PFSK-1 (cell line): ENCODE measurements around the gene PPP1R9A.

ENCODE experiments used
- FOXP2 ChIP-seq: optimal IDR thresholded peaks from 2 replicates; pipeline ENCODE3; 2011; ENCODE audit warnings: borderline replicate concordance, control low read depth, inconsistent platforms; ENCODE audit not compliant: insufficient read depth; ENCODE audit errors: extremely low read length, extremely low read depth
- POLR2AphosphoS5 ChIP-seq: IDR thresholded peaks from 2 replicates; pipeline ENCODE4 v1.6.1; 2012; ENCODE audit warnings: low read depth, mild to moderate bottlenecking, control low read depth, low read length, moderate library complexity
- SIN3A ChIP-seq: IDR thresholded peaks from 2 replicates; pipeline ENCODE4 v1.6.1; 2012; ENCODE audit warnings: mild to moderate bottlenecking, low read length, moderate library complexity, borderline replicate concordance; ENCODE audit not compliant: insufficient read depth
- TAF1 ChIP-seq: IDR thresholded peaks from 2 replicates; pipeline ENCODE4 v1.6.1; 2012; ENCODE audit warnings: low read length, control low read depth, borderline replicate concordance; ENCODE audit not compliant: insufficient read depth
- TF ChIP-seq, protein P1 (sequence below), 2 experiments: IDR thresholded peaks; 2 replicates each; pipeline versions ENCODE4 v1.6.1 to v1.8.0; 2011 to 2012; ENCODE audit warnings: low read depth in 2 of 2, low read length in 2 of 2, control low read depth in 1 of 2, inconsistent platforms in 1 of 2, mild to moderate bottlenecking in 1 of 2, moderate library complexity in 1 of 2; ENCODE audit not compliant: insufficient read depth in 1 of 2

DNA sequence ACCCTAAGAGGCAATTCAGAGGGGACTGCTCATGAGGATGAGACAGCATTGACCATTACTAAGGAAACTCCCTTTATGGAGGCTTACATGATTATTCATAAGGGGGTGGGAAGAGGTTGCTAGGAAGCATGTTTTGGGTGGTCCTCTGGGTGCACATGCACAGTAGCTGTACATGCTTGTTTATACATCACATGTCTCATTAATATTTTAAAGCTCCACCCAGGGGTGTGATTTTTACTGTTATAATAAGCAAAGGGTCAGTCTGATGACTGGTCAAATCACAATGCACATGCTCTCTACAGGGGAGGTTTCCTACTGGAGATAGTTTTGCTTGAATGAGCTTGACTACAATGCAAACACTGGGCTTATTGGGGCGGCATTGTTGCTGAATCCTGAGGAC lies 23.8 kb upstream of the PPP1R9A start:
- TF ChIP-seq POLR2AphosphoS5 (no peak), SIN3A (no peak), TAF1 (no peak), FOXP2 (no peak)
- TF ChIP-seq, protein P1, sequence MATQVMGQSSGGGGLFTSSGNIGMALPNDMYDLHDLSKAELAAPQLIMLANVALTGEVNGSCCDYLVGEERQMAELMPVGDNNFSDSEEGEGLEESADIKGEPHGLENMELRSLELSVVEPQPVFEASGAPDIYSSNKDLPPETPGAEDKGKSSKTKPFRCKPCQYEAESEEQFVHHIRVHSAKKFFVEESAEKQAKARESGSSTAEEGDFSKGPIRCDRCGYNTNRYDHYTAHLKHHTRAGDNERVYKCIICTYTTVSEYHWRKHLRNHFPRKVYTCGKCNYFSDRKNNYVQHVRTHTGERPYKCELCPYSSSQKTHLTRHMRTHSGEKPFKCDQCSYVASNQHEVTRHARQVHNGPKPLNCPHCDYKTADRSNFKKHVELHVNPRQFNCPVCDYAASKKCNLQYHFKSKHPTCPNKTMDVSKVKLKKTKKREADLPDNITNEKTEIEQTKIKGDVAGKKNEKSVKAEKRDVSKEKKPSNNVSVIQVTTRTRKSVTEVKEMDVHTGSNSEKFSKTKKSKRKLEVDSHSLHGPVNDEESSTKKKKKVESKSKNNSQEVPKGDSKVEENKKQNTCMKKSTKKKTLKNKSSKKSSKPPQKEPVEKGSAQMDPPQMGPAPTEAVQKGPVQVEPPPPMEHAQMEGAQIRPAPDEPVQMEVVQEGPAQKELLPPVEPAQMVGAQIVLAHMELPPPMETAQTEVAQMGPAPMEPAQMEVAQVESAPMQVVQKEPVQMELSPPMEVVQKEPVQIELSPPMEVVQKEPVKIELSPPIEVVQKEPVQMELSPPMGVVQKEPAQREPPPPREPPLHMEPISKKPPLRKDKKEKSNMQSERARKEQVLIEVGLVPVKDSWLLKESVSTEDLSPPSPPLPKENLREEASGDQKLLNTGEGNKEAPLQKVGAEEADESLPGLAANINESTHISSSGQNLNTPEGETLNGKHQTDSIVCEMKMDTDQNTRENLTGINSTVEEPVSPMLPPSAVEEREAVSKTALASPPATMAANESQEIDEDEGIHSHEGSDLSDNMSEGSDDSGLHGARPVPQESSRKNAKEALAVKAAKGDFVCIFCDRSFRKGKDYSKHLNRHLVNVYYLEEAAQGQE (IDR thresholded peaks at IDR 0.05; ENCODE audit: insufficient read depth in 1 of 2, low read depth in 2 of 2, low read length in 2 of 2): no peak
